GM12875 (cell line): ENCODE results near the gene SH3RF1.
"Not testable (repeated sequence)": the region's sequence is repeated elsewhere in the genome, so short reads cannot be mapped to it uniquely, and the experiment has no call there.

ENCODE experiments used
- H3K4me3 ChIP-seq: one replicate; pipeline ENCODE4 v1.5.1; 2011; ENCODE audit warnings: low read depth, low read length, control low read depth
- TF ChIP-seq, protein P1 (sequence below): IDR thresholded peaks from 2 replicates; pipeline ENCODE4 v1.5.1; 2011; ENCODE audit warnings: low read depth, mild to moderate bottlenecking, control low read depth, inconsistent platforms, low read length, moderate library complexity, borderline replicate concordance; ENCODE audit not compliant: insufficient read depth

The SH3RF1 gene

DNA sequence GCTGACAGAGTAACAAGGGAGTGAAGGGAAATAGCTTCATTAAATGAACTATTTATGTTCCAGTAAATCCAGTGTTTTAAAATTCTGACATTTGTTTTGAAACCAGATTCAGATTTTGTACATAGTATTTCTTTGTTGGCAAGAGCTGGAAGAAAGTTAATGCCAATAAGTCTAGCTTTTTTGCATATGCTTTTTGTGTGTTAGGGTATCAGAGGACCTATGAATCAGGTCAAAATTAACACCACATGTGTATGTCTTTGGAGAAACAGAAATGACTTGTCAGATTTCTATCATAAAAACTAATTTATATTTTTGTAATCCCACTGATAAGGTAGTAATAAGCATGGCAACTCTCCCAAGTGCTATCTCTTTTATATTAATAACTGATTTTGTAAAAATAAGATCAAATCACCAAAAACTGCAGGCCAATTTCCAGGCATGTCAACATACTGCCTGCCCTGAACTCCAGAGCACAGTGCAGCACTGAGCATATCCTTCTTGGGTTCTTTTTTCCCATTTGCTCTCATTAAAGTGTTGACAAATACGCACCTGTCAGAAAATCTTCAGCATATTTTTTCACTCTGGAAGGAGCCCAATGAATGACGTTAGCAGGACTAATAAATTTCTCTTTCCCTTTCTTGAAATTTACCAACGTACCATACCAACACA lies 65.5 kb downstream of the SH3RF1 start:
- TF ChIP-seq, protein P1, sequence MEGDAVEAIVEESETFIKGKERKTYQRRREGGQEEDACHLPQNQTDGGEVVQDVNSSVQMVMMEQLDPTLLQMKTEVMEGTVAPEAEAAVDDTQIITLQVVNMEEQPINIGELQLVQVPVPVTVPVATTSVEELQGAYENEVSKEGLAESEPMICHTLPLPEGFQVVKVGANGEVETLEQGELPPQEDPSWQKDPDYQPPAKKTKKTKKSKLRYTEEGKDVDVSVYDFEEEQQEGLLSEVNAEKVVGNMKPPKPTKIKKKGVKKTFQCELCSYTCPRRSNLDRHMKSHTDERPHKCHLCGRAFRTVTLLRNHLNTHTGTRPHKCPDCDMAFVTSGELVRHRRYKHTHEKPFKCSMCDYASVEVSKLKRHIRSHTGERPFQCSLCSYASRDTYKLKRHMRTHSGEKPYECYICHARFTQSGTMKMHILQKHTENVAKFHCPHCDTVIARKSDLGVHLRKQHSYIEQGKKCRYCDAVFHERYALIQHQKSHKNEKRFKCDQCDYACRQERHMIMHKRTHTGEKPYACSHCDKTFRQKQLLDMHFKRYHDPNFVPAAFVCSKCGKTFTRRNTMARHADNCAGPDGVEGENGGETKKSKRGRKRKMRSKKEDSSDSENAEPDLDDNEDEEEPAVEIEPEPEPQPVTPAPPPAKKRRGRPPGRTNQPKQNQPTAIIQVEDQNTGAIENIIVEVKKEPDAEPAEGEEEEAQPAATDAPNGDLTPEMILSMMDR: no peak
- no peak overlapping the region for H3K4me3 ChIP-seq

- no peak overlapping the region for H3K4me3 ChIP-seq
- TF ChIP-seq, protein P1: no peak
These were observed 66.9 kb downstream of the SH3RF1 start for GRCh38 chr4:169203891-169204290.

GRCh38 chr4:169203278-169203677 lies 67.5 kb downstream of the SH3RF1 start:
- not testable (repeated sequence) for H3K4me3 ChIP-seq

DNA sequence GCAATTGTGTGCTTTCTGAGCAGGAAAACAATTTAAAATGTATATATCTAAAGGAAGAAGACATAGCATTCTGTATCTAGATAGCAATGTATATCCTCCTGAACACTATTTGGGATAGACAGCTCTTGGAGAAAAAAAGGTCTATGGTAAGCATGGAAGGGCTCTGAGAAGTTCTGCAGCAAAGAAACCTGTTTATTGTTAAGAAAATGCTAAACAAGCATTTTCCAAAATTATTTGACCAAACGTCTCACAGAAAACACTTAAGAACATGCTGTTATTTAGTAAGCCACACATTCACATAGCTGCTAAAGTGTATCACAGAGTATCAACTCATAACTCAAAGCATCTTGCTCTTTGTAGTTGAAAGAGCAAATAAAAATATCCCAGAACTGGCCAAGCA lies 67.9 kb downstream of the SH3RF1 start:
- H3K4me3 ChIP-seq: no peak overlapping the region

DNA sequence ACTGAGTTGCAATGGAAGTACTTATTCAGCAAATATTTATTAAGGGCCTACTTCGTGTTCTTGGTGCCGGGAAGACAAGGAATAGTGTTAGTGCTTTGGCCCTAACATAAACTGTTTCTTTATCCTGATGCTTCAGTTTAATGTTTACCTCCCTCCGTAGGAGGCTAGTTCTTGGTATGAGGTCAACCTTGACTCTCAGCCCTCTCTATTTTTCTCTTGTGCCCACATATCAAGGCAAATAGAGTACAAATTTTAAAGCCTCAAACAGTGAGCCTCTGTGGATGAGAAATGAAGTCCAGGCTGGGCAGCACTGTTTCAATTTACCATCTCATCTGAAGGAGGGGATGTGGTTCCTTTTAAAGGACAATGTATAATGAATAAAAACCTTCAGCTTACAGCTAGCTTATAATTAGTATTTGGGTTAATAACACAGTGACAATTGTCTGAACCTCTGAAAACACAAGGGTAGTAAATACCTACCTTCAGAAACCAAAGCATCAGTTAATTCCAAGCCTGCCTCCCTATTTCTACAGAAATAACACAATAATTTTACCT lies 68.5 kb downstream of the SH3RF1 start:
- no peak overlapping the region for H3K4me3 ChIP-seq
- TF ChIP-seq, protein P1: no peak

More for the DNA sequence above, 67.9 kb downstream of the SH3RF1 start:
- TF ChIP-seq, protein P1: no peak

DNA sequence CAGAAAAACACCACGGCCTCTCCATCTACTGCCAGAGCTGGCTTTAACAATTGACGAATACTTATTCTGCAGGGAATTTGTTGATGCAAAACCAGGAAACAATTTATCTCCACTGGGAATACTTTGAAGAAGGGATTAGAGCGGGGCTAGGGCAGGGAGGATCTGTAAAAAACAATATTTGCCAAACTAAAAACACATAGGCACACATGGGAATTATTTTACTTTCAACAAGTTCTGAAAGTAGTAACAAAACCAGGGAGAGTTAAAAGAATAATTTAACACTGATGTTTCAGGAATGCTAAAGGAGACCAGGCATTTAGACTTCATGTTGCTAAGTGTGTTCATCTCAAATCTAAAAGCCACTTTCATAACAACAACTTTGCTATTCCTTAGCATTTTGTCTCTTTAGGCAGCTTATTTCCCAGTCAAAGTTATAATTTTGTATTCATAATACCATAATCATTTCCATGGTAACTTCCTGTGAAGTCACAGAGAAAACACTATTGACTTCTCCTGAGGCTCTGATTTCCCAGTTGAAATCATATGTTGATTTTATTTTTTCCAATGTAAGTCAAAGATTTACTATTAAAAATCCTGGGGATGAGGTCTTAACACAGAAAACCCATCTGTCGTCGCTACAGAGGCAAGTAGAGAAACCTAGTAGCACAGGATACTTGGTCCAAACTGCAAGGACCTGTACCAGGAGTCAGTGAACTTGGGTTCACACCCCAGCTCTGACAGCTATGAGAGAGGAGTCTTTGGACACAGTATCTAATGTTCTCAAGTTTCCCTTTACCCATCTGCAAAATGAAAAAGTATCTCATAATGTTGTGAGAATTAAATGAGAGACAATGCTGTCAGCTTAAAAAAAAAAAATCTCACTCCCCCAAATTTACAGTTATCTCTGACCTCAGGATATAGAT lies 69.3 kb downstream of the SH3RF1 start:
- TF ChIP-seq, protein P1: no peak
- H3K4me3 ChIP-seq: no peak overlapping the region

DNA sequence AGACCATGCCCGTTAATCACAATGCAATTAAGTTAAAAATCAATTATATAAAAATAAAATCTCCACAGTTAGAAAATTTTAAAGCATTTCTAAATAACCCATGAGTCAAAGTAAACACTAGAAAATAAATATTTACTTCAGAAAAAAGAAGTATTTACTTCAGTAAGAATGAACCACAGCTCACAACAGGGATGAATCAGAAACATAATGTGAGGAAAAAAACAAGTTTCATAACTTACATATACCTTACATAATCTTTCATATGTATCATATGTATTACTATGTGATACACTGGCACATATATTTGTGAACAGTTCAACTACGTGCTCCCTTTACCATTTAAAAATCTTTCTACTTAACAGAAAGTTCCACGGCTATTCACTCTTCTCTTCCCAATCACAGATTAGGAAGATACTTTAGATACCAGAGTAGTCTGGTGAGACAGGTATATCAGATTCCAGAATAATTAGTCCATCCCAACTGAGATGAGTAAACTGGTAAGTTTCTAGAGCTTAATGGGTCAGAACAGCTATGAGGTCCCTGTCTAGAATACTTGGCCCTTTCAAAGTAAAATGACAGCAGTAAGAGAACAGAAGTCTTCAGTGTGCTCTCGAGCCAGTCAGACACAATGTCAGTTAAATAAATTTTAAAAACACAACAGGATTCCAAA lies 70.3 kb downstream of the SH3RF1 start:
- no peak overlapping the region for H3K4me3 ChIP-seq

More for the DNA sequence above, 70.3 kb downstream of the SH3RF1 start:
- TF ChIP-seq, protein P1: no peak
